Daoy (cell line): ENCODE measurements around the gene PPP1R8. TPM values are rescaled to one million over a fixed set of nuclear protein-coding genes. Genes with fewer than 3 reads are reported as not detected.
"Not testable (repeated sequence)": the region's sequence is repeated elsewhere in the genome, so short reads cannot be mapped to it uniquely, and the experiment has no call there.

Experiments used
- DNase-seq: peaks from one replicate; pipeline ENCODE4 v3.0.0-alpha.2; 2015; ENCODE audit warnings: low read depth
- total RNA-seq: library from RNA; depleted of rRNA; stranded (reverse); fragments of >200 nt; shearing (Covaris generic); gene quantifications from 2 replicates; pipeline ENCODE4 v1.2.3, GENCODE V29; 2014; rRNA removed

PPP1R8 gene
- total RNA-seq, result 53.6 and 60.0 TPM in 2 replicates

GRCh38 chr1:27830621-27831440, at the start of gene PPP1R8:
PPP1R8 (plus strand) TSS chr1:27830782; CDS start chr1:27830836, 54 bp downstream.
- DNase-seq, result peak; percentile 98

- no peak for DNase-seq
These were observed 47.6 kb upstream of the PPP1R8 start for GRCh38 chr1:27782950-27783349.

- DNase-seq, result no peak
These were observed 45.9 kb upstream of the PPP1R8 start for GRCh38 chr1:27784700-27785099.

- DNase-seq, result no peak
These were observed 44.7 kb upstream of the PPP1R8 start for GRCh38 chr1:27785781-27786455.

GRCh38 chr1:27787895-27788294, 42.7 kb upstream of the PPP1R8 start:
- DNase-seq, result no peak

- DNase-seq, result no peak
These were observed 41.0 kb upstream of the PPP1R8 start for GRCh38 chr1:27789540-27790041.

GRCh38 chr1:27790270-27790669, 40.3 kb upstream of the PPP1R8 start:
- not testable (repeated sequence) for DNase-seq

GRCh38 chr1:27795601-27796000, 35.0 kb upstream of the PPP1R8 start:
- no peak for DNase-seq

GRCh38 chr1:27804791-27805190, 25.8 kb upstream of the PPP1R8 start:
- no peak for DNase-seq

- no peak for DNase-seq
These were observed 23.8 kb upstream of the PPP1R8 start for GRCh38 chr1:27806758-27807157.

GRCh38 chr1:27807385-27807784, 23.2 kb upstream of the PPP1R8 start:
- DNase-seq, result no peak

- not testable (repeated sequence) for DNase-seq
These were observed 22.5 kb upstream of the PPP1R8 start for GRCh38 chr1:27808131-27808530.

GRCh38 chr1:27809883-27810282, 20.7 kb upstream of the PPP1R8 start:
- DNase-seq, result no peak

- DNase-seq, result no peak
These were observed 18.7 kb upstream of the PPP1R8 start for GRCh38 chr1:27811741-27812500.

GRCh38 chr1:27816921-27817630, 13.5 kb upstream of the PPP1R8 start:
- no peak for DNase-seq

GRCh38 chr1:27821761-27822315, 8.7 kb upstream of the PPP1R8 start:
- no peak for DNase-seq

- DNase-seq, result no peak
These were observed 6.8 kb upstream of the PPP1R8 start for GRCh38 chr1:27823784-27824183.

GRCh38 chr1:27824411-27824810, 6.2 kb upstream of the PPP1R8 start:
- no peak for DNase-seq

GRCh38 chr1:27829339-27829960, 1.1 kb upstream of the PPP1R8 start:
- DNase-seq, result not testable (repeated sequence)

GRCh38 chr1:27831568-27832410, 1.2 kb downstream of the PPP1R8 start:
- no peak for DNase-seq
